ENCODE results near the gene AQP6.

GRCh38 chr12:49973361-49973830 lies 649 bp downstream of the AQP6 start:
- TF ChIP-seq POLR2A (IDR thresholded peaks at IDR 0.05; ENCODE audit: low read depth, low read length) (no peak), TAF1 (IDR thresholded peaks at IDR 0.05; ENCODE audit: low read depth, low read length) (no peak), SPI1 (IDR thresholded peaks at IDR 0.05; ENCODE audit: low read depth, low read length) (no peak)

All from GM12891 (cell line).